Left colon (tissue), 2 donors: ENCODE results near the gene ISG20. TPM values are rescaled to one million over a fixed set of nuclear protein-coding genes. Genes with fewer than 3 reads are reported as not detected.
A peak's percentile ranks its signal among the peaks of the same experiment; 100 is the strongest.

ENCODE experiments used
- ATAC-seq: fragments of 200-7000 bp; cut with Tn5 transposase; one replicate; pipeline ENCODE4 v1.9.1; 2020; ENCODE audit warnings: mild to moderate bottlenecking, moderate library complexity
- DNase-seq, 2 donors: peaks; one replicate each; pipeline ENCODE4 v3.0.0-alpha.2; 2020
- intact Hi-C, 2 donors: fragments of 100-400 bp; cut with DNase I in 1 of 2; cut with micrococcal nuclease in 1 of 2; formaldehyde crosslinking; loops; one replicate each; pipeline versions ENCODE4 v1.11.2 to v1.14.0; 2022; cut with DNase I, micrococcal nuclease
- total RNA-seq, 2 donors: library from RNA; stranded (reverse); fragmentation: NEBNext Ultra II Directional; extraction: Animal tissue kit (Norgen Biotek cat#: 25700); gene quantifications; one replicate each; pipeline ENCODE4 v1.2.1, GENCODE V29; 2021
- donor health status: DM: no; HTN: no; CAD: no.
- donor health status: DM: yes; HTN: yes; CAD: no.

The ISG20 gene
- total RNA-seq, 2 donors from 2014 or later: 46.2 to 85.5 TPM

DNA sequence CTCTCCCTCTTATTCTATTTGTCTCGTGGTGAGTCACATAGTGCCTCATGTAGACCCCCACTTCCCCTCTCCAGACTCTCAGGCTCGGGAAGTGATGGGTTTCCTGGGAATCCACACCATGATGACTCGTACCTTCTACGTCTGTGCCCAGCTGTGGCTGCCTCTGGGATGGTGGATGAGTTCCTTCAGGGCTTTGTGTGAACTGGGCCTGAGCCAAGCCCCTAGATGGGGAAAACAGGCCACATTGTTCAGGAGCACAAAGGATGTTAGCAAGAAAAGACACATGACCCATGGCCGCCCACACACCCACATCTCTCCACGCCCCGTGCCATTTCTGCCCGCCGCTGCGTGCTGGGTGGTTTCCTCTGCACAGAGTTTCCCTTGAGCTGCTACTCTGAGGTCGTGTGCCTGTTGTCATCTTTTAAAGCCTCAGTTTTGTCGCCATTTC lies 10.5 kb downstream of the ISG20 start:
- intact Hi-C loops: no loop called here
- peak in 1 of 2 donors; percentile 54 for DNase-seq
- peak; percentile 33 for ATAC-seq

DNA sequence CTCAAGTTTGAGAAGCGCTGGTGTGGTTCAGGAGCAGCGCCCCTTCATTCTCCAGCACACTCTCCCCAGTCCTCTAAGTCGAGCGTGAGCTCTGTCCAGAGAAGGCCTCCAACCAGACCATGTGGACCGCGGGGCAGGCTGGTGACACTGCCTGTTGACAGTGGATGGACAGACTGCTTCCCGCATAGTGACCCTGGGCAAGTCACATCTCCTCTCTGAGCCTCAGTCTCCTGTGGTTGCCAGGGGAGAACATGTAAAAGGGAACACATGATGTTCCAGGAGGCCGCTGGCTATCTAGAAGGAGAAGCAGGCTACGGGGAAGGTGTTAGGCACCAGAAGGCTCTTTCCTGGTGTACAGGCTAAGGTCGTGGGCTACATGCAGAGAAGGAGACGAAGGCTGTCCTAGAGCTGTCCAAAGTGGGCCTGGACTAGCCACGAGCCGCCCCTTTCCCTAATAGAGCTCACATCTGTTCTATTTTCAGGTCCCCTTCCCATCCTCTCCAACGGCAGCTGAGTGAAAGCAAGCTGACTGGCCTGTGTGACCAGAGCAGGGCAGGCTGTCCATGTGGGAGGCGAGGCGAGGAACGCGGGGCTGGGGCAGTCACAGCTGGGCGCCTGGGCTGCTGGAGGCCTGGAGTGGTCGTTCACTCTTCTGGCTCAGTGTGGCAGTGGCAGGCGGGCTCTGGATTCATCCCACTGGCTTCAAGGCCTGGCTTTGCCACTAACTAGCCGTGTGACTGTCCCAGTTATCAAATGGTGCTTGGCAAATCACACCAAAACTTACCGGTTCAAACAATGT lies 11.1 kb downstream of the ISG20 start:
- intact Hi-C loops: loop anchor here in 1 of 2 donors (10.0 kb wide), 1 partner anchor 185 kb away; no protein-coding TSS in a partner anchor
- DNase-seq (no peak), ATAC-seq (no peak)

GRCh38 chr15:88650556-88650955 lies 11.7 kb downstream of the ISG20 start:
- DNase-seq (no peak), ATAC-seq (no peak)
- intact Hi-C loops: loop anchor here in 1 of 2 donors (10.0 kb wide), 1 partner anchor 184 kb away; no protein-coding TSS in a partner anchor

DNA sequence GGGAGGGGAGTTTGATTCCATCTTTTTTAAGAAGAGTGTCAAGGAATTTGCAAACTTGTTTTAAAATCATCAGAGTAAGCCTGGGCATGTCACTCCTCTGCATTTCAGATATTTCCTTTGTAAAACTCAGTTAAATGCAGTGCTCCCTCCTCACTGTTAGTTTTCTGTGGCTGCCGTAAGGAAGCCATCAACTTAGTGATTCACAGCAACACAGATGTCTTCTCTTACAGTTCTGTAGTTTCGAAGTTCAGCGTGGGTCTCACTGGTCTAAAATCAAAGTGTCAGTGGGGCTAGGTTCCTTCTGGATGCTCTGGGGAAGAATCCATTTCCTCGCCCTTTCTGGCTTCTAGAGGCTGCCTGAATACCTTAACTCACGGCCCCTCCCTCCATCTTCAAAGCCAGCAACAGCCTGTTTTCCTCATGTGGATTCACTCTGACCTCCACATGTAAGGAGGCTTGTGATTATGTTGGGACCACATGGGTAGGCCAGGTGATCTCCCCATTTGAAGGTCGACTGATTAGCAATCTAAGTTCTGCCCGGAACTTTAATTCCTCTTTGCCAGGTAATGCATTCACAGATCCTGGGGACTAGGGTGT lies 12.4 kb downstream of the ISG20 start:
- no peak for ATAC-seq
- no peak for DNase-seq
- intact Hi-C loops: loop anchor here in 1 of 2 donors (10.0 kb wide), 1 partner anchor 184 kb away; no protein-coding TSS in a partner anchor

GRCh38 chr15:88651971-88652370 lies 13.2 kb downstream of the ISG20 start:
- DNase-seq (no peak), ATAC-seq (no peak)
- intact Hi-C loops: loop anchor here in 1 of 2 donors (10.0 kb wide), 1 partner anchor 183 kb away; no protein-coding TSS in a partner anchor

GRCh38 chr15:88652456-88653199 lies 13.8 kb downstream of the ISG20 start:
- intact Hi-C loops: loop anchor here in 1 of 2 donors (10.0 kb wide), 1 partner anchor 182 kb away; no protein-coding TSS in a partner anchor
- DNase-seq (no peak), ATAC-seq (no peak)

GRCh38 chr15:88653200-88654064 lies 14.6 kb downstream of the ISG20 start:
- ATAC-seq: no peak
- no peak for DNase-seq
- intact Hi-C loops: loop anchor here in 1 of 2 donors (10.0 kb wide), 1 partner anchor 181 kb away; no protein-coding TSS in a partner anchor

DNA sequence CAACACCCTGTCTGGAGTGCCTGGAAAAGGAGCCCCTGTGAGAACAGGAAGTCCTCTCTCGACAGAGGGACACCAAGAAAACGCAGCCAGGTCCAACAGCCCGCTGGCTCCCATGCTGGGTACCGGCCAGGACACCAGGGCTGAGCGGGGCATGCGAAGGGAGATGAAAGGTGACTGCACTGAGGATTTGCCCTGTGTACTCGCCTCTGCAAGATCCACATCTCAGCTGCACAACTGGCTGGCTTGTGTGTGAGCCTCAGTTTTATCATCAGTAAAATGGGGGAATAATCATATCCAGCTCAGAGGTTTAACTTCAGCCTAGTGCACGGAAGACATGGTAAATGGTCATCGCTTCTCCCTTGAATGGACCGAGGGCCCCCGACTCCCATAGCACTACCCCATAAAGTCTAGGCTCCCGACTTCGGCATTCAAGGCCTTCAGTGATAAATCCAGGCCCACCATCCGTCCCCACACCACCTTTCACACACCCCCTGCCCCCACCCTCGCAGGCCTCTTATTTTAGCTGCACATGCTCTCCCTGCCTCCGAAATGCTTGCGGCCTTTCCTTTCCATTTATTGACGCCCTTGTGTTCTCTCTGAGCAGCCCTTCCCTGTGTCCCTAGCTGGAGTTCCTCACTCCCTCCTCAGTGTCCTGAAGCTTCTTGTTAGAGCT lies 15.8 kb downstream of the ISG20 start:
- DNase-seq (no peak), ATAC-seq (no peak)
- intact Hi-C loops: loop anchor here (5.0 to 10.0 kb wide), 3 partner anchors 168 to 183 kb away; no protein-coding TSS in a partner anchor

- ATAC-seq (no peak), DNase-seq (no peak)
- intact Hi-C loops: loop anchor here (5.0 to 10.0 kb wide), 3 partner anchors 167 to 182 kb away; no protein-coding TSS in a partner anchor
Observed at GRCh38 chr15:88655103-88655553, 16.3 kb downstream of the ISG20 start.

GRCh38 chr15:88655800-88656488 lies 17.1 kb downstream of the ISG20 start:
- DNase-seq (no peak), ATAC-seq (no peak)
- intact Hi-C loops: loop anchor here (5.0 to 10.0 kb wide), 3 partner anchors 166 to 181 kb away; no protein-coding TSS in a partner anchor

DNA sequence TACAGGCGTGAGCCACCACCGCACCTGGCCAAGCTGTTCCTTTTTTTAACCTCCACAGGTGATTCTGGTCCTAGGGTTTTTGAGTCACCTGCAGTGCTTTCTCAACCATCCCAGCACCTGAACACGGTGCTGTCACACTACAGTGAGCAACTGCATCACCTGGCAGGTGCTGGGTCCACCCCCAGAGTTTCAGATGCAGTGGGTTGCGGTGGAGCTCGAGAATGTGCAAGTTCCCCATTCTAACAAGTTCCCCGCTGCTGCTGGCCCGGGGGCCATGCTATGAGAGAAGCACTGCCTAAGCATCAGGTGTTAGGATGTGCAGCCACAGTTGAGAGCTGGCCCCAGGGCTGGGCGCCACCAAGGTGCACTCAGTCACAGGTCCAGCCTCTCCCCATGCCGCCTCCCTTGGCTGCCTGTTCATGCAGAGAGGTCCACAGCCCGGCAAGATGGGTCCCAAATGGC lies 18.0 kb downstream of the ISG20 start:
- ATAC-seq (peak; percentile 39), DNase-seq (peak; percentile 43 to 49)
- intact Hi-C loops: loop anchor here (5.0 to 10.0 kb wide), 3 partner anchors 166 to 181 kb away; no protein-coding TSS in a partner anchor

GRCh38 chr15:88657326-88658069 lies 18.7 kb downstream of the ISG20 start:
- DNase-seq (no peak), ATAC-seq (peak; percentile 72)
- intact Hi-C loops: loop anchor here (5.0 to 10.0 kb wide), 3 partner anchors 165 to 180 kb away; no protein-coding TSS in a partner anchor

DNA sequence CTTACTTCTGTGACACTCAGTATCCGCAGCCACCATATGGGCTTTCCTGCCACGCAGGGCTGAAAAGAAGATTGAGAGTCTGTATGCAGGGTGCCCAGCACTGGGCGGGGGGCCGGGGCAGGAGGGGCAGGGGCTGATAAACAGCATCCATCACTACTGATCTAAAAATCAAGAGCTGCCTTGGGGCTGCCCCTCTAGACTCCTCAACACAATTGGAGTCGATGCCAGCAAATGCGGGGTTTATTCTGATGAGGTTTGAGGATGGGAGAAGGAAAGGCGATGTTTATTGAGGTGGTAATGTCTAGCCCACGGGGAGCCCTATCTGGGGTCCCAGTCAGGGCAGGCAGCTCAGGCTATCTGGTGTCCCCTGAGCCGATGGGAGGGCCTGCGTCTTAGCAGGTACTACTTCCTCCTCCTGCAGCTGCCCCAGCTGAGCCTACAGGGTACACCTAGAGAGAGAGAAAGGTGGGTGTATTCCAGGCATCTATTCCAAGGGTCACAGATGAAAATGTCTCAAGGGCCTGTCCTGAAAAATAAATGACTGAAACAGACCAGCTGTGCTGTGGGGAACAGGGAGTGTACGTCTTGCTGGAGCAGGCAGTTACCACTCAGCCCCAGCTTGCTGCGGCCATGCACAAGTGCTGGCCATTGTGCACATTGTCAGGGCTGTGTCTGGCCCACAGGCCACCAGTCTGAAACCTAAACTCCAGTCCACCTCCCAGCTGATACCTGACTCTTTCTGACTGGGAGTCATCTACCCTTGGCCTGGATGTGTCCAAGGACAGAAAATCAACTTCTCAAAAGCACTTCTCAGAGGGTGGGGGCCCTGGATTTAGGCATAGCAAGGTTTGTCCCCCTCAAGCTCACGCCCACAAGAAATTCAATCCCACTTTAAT lies 19.5 kb downstream of the ISG20 start:
- ATAC-seq (no peak), DNase-seq (no peak)
- intact Hi-C loops: loop anchor here (5.0 to 10.0 kb wide), 3 partner anchors 164 to 179 kb away; no protein-coding TSS in a partner anchor

DNA sequence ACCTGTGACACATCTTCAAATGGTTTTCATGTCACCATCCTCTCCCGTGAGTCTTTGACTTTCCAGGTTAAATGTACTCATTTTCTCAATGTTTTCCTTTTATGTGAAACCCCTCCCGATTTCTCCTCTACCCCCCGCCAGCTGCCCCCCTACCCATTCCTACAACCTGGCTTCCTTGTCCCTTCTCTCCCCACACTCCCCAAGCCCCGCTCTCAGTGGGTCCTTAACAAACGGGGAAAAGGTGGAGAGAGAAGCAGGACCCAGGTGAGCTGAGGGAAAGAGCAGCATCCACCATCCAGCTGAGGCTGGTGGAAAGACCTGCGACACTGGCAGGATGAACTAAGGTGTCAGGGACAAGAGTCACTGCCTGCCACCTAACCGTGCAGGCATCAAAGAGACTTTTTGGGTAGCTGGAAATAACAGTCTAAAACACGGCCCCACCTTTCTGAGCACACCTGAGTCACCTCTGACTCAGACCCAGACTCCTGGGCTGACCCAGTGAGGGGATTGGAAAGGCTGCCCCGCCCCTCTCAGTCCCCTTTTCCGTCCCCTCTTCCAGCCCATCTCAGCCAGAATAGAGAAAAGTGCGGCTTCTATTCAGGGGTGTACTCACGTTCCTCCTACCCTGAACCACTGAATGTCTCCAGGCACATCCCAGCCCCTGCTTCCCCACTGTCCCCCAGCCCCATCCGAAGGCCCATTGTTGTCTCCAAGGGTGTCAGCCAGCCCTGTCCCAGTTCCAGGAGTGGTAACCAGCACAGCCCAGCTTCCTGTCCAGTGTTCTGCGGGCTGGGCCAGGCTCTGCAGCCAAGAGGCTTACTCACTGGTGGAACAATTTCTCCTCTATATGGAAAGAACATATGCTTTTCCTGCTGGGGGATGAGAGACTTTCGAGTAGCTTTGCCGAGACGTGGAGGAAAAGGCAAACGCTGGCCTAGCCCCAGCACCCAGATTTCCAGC lies 20.4 kb downstream of the ISG20 start:
- DNase-seq (no peak), ATAC-seq (no peak)
- intact Hi-C loops: loop anchor here (5.0 to 10.0 kb wide), 3 partner anchors 163 to 178 kb away; no protein-coding TSS in a partner anchor
